WERI-Rb-1 (cell line): ENCODE results near the gene NSUN2.
A peak's percentile ranks its signal among the peaks of the same experiment; 100 is the strongest.

Experiments used
- DNase-seq: peaks from one replicate; pipeline ENCODE4 v3.0.0-alpha.2; 2020
- H3K27ac ChIP-seq: fragments of 250-450 bp; sonication (Bioruptor Pico); 2 replicates; pipeline ENCODE4 v1.5.1; 2020; ENCODE audit warnings: mild to moderate bottlenecking, moderate library complexity
- H3K27me3 ChIP-seq: fragments of 250-450 bp; sonication (Bioruptor Pico); 2 replicates; pipeline ENCODE4 v1.5.1; 2021; ENCODE audit warnings: mild to moderate bottlenecking, low read depth, moderate library complexity; ENCODE audit not compliant: insufficient read depth, severe bottlenecking
- H3K36me3 ChIP-seq: fragments of 250-450 bp; sonication (Bioruptor Pico); 2 replicates; pipeline ENCODE4 v1.5.1; 2020; ENCODE audit warnings: mild to moderate bottlenecking, moderate library complexity
- H3K4me3 ChIP-seq: 2 replicates; pipeline ENCODE4 v1.5.1; 2011; ENCODE audit warnings: low read depth, mild to moderate bottlenecking, control low read depth, low read length
- H3K9me3 ChIP-seq: fragments of 250-450 bp; sonication (Bioruptor Pico); 2 replicates; pipeline ENCODE4 v1.5.1; 2021; ENCODE audit warnings: mild to moderate bottlenecking, moderate library complexity; ENCODE audit not compliant: severe bottlenecking
- CTCF ChIP-seq: IDR thresholded peaks from 2 replicates; pipeline ENCODE4 v1.5.1; 2011; ENCODE audit warnings: low read depth, mild to moderate bottlenecking, control low read depth, inconsistent platforms, low read length

NSUN2 gene

GRCh38 chr5:6579535-6579934 is 53.3 kb downstream of the NSUN2 start:
- H3K9me3 ChIP-seq, result no peaks in the 10 kb centered on the region
- no peak overlapping the region for H3K4me3 ChIP-seq
- H3K27me3 ChIP-seq, result peaks cover 45% of the 10 kb centered on the region
- DNase-seq, result no peak
- H3K27ac ChIP-seq, result no peak overlapping the region
- TF ChIP-seq CTCF, result no peak
- no peaks in the 10 kb centered on the region for H3K36me3 ChIP-seq

GRCh38 chr5:6578676-6579343 is 54.0 kb downstream of the NSUN2 start:
- no peaks in the 10 kb centered on the region for H3K9me3 ChIP-seq
- no peaks in the 10 kb centered on the region for H3K36me3 ChIP-seq
- no peak overlapping the region for H3K27ac ChIP-seq
- H3K27me3 ChIP-seq, result peaks cover 53% of the 10 kb centered on the region
- TF ChIP-seq CTCF, result no peak
- H3K4me3 ChIP-seq, result no peak overlapping the region
- no peak for DNase-seq

- Histone ChIP-seq H3K9me3 (no peaks in the 10 kb centered on the region), H3K4me3 (no peak overlapping the region), H3K36me3 (no peaks in the 10 kb centered on the region), H3K27me3 (peaks cover 67% of the 10 kb centered on the region), H3K27ac (no peak overlapping the region)
- TF ChIP-seq CTCF, result peak; percentile 84
- DNase-seq, result peak; percentile 74
Measured at GRCh38 chr5:6576861-6577501, 55.9 kb downstream of the NSUN2 start.

GRCh38 chr5:6574537-6575245 is 58.2 kb downstream of the NSUN2 start:
- TF ChIP-seq CTCF, result no peak
- H3K27ac ChIP-seq, result no peak overlapping the region
- DNase-seq, result no peak
- no peak overlapping the region for H3K4me3 ChIP-seq
- no peaks in the 10 kb centered on the region for H3K36me3 ChIP-seq
- no peaks in the 10 kb centered on the region for H3K9me3 ChIP-seq
- H3K27me3 ChIP-seq, result peaks cover 60% of the 10 kb centered on the region

GRCh38 chr5:6574111-6574510 is 58.7 kb downstream of the NSUN2 start:
- H3K4me3 ChIP-seq, result no peak overlapping the region
- H3K27me3 ChIP-seq, result peaks cover 54% of the 10 kb centered on the region
- DNase-seq, result no peak
- H3K27ac ChIP-seq, result no peak overlapping the region
- H3K36me3 ChIP-seq, result no peaks in the 10 kb centered on the region
- no peak for TF ChIP-seq CTCF
- H3K9me3 ChIP-seq, result no peaks in the 10 kb centered on the region
